Cardiac septum (tissue), 1 donor: ENCODE data around the gene ACTL6A. TPM values are rescaled to one million over a fixed set of nuclear protein-coding genes. Genes with fewer than 3 reads are reported as not detected.
A peak's percentile ranks its signal among the peaks of the same experiment; 100 is the strongest.
"Not testable (repeated sequence)": the region's sequence is repeated elsewhere in the genome, so short reads cannot be mapped to it uniquely, and the experiment has no call there.

Experiments
- DNase-seq: peaks from one replicate; pipeline ENCODE4 v3.0.0-alpha.2; 2020; ENCODE audit warnings: low spot score
- intact Hi-C: fragments of 100-400 bp; cut with DNase I; formaldehyde crosslinking; loops from one replicate; pipeline ENCODE4 v1.14.0; 2022
- long read RNA-seq: library from polyadenylated mRNA; unstranded; transcript quantifications from one replicate; pipeline ENCODE4 v2.0.0, GENCODE V29; 2021
- total RNA-seq: library from RNA; stranded (reverse); fragmentation: NEBNext Ultra II Directional; extraction: Animal tissue kit (Norgen Biotek cat#: 25700); gene quantifications from one replicate; pipeline ENCODE4 v1.2.1, GENCODE V29; 2021
- donor health status: DM: no; HTN: no; CAD: no.

The ACTL6A gene
- 14.4 TPM for total RNA-seq
- long read RNA-seq, transcript ACTL6A-202 (14 exons, 1,901 nt) = major isoform, 23 of 30 reads
- long read RNA-seq, partial matches to known transcripts = 1 of 30 reads
- long read RNA-seq, other reads (novel, unspliced or antisense) = 3 of 30 reads

DNA sequence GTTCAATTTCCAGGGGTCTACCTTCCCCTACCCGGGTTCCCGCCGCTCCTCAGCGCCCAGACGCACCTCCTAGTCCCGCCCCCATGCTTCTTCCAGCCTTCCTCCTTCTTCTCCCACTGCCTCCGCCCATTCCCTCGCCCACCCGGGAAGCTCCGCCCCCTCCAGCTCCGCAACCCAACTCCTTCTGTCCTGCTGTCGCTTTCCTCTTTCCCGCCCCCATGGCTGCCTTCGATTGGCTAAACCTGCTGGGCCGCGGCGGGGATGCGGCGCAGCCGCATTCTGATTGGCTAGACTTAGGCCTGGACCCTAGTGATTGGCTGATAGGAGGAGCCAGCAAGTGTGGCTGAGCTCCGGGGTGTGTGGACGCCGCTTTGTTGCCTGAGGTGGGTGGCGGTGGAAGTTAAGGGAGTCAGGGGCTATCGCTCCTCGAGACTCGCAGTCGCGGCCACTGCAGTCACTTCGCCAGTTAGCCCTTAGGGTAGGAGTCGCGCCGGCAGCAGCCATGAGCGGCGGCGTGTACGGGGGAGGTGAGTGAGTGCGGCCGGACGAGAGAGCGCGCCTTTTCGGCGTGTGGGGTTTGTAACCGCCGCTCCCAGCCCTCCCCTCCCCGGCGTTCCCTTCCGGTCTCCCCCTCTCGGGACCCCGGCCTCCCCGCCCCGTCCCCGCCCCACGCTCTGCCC, at the start of gene ACTL6A:
TSS of gene ACTL6A (plus strand) at position 336 of the 680 bp plus-strand sequence. CDS start at position 503, 167 bp downstream.
- intact Hi-C loops = loop anchor here (5.0 kb wide), 3 partner anchors 40 to 415 kb away; partner anchors contain the start of genes MFN1, MRPL47, NDUFB5 and PIK3CA
- peak; percentile 100 for DNase-seq

DNA sequence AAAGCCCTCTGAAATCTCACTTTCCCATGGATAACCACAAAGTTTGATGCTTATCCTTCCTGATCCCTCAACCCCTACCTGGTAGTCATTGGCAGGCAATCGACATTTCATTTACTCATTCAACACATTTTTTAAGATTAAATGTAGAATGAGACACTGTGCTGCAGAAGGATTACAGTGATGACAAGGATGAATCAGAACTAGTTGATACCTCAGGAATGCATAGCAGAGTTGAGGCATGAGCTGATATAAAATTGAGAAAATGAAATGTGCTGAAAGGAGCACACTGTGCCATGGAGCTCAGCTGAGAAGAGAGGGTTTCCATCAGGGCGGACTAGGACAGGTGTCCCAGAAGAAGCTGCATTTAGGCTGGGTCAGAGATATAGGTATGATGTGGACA, 48.9 kb upstream of the ACTL6A start:
- intact Hi-C loops = no loop called here
- no peak for DNase-seq

DNA sequence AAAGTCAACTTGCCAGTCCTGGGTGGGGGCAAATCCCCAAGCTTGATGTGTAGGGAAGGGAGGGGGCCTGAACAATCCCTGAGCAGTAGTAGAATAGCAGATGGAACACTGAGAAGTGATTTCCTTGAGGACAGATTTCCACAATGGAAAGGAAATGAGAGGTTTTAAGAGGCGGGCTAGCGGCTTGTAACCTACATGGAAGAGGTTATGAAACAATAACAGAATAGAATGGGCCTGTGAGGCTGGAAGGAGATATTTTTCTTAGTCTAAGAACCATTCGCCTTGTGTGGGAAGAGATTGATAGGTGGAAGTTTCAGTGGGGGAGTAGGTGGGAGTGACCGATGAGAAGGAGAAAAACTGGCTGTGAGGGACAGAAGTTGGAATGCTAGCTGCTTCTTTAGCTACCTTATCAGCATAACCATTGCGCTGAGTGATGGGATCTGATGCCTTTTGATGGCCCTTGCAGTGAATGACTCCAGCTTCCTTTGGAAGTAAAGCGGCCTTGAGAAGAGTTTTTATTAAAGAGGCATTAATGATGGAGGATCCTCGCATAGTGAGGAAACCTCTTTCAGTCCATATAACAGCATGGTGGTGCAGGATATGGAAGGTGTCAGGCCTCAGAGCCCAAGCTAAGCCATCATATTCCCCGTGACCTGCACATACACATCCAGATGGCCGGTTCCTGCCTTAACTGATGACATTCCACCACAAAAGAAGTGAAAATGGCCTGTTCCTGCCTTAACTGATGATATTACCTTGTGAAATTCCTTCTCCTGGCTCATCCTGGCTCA, 46.1 kb upstream of the ACTL6A start:
- DNase-seq, intact Hi-C loops: not testable (repeated sequence)

DNA sequence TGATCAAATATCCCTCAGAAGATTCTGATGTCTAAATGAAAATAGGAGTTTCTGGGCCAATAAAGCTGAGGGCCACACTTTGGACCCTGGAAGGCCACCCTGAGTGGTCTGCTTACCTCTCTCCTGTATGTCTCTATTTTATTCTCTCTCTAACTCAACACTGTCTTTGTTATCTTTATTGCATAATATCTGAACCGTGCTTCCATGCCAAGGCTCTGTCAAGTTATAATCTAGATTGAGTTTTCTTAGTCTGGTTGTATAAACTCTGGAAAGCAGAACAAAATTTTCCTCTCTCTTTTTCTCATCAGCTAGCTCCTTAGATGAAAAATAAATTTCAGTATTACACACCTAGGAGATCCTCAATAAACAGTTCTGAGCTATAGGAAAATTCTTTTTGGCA, 36.2 kb upstream of the ACTL6A start:
- DNase-seq = no peak
- intact Hi-C loops = loop anchor here (2.0 to 5.0 kb wide), 2 partner anchors 54 to 76 kb away; partner anchors contain the start of gene GNB4

DNA sequence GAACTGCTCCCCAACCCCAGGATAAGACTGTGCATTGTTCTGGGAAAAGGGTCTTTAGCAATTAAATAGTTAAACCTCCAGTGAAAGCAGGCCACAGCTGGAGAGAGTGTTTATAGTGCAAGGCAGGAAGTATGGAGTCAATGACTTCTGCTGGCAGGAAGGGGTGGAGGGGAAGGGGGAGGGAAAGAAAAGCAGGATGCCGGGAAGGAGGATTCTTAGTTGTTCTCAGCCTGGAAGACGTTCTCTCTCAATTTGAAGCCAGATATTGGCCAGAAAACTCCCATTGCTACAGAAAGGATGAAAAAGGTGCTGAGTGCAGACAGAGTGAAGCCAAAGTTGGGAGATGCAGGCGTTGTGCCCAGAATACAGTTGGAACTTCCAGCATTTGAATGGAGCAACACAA, 35.7 kb upstream of the ACTL6A start:
- intact Hi-C loops = loop anchor here (2.0 to 5.0 kb wide), 2 partner anchors 55 to 76 kb away; partner anchors contain the start of gene GNB4
- peak; percentile 77 for DNase-seq

DNA sequence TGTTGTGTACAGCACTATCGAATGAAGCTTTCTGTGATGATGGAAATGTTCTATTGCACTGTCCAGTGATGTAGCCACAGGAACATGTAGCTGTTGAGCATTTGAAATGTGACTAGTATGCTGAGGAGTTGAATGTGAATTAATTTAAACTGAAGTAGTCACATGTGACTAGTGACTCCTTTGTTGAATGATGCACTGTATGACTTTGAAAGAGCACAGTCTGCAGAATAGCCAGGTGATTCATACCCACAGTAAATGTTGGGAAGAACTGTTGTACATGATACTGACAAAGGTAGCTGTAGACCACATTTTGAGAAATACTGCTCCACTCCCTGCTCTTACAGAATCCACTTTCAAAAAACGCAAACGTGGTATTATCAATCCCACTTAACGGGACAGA, 34.0 kb upstream of the ACTL6A start:
- DNase-seq = no peak
- intact Hi-C loops = loop anchor here (5.0 kb wide), 1 partner anchor 56 kb away; no protein-coding TSS in a partner anchor

DNA sequence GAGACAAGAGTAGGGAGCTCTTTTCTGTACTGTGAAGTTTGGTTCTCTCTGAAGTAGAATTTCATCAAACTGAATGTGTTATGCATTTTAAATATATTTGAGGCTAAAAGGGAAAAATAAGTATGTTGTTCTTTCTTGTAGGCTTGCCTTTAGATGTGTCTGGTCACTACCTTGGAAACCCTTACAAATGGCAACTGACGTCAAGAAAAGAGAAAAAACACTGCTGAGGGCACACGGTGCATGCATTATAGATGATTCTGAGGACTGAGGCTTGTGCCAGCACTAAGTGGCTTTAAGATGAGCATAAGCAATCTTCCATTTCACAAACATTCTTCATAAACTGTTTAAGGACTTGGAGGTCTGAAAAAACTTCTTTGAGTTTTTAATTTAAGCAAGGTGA, 31.1 kb upstream of the ACTL6A start:
- intact Hi-C loops = no loop called here
- DNase-seq = no peak

DNA sequence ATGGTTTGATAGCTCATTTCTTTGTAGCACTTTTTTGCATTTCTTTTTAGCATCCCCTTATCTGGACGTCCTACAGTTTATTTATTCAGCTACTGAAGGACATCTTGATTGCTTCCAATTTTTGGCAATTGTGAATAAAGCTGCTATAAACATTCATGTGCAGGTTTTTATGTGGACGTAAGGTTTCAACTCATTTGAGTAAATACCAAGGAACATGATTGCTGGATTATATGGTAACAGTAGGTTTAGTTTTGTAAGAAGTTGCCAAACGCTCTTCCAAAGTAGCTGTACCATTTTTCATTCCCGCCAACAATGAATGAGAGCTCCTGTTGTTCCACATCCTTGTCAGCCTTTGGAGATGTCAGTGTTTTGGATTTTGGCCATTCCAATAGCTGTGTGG, 29.5 kb upstream of the ACTL6A start:
- no peak for DNase-seq
- intact Hi-C loops = no loop called here

DNA sequence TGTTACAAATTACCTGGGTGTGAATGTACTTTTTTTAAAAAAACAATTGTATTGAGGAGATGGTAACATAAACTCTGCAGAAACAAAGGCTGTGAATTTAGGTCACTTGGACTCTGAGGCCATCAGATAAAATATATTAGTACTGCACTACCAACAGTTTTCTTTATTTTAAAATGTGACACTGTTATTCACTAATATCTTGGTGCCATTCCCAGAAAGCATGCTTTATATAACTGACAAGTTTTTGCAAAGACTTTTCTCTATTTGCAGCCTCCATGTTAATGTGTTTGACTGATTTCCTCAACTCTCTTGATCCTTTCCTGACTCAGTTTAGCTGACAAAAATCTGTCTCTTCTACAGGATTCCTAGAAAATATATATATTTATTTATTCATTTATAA, 26.5 kb upstream of the ACTL6A start:
- DNase-seq = no peak
- intact Hi-C loops = no loop called here

DNA sequence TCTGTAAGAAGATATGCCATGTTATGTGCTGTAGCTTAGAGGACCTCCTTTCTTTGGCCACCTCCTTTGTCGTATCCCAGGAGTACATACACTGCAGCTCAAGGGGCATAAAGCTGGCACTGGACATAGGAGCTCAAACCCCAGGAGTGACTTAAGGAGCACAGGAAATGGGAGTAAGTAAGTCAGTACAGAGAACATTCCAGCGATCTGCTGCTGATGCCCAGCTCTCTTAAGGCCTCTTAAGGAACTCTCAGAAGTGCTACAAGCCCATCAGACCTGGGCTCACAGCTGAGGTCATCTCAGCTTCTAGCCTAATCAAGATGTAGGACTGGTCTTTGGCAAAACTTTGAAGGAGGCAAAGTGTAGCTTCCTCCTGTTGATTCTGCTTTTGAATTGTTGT, 21.6 kb upstream of the ACTL6A start:
- no peak for DNase-seq
- intact Hi-C loops = no loop called here

DNA sequence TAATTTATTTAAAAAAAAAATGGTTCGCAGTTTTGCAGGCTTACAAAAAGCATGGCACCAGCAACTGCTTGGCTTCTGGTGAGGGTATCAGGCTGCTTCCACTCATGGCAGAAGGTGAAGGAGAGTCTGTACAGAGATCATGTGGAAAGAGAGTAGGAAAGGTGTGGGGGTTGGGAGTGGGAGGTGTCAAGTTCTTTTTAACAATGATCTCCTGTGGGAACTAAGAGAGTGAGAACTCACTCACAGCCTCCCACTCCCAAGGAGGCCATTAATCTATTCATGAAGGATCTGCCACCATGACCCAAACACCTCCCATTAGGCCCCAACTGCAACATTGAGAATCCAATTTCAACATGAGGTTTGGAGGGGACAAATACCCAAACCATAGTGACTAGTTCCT, 21.1 kb upstream of the ACTL6A start:
- DNase-seq = no peak
- intact Hi-C loops = no loop called here

DNA sequence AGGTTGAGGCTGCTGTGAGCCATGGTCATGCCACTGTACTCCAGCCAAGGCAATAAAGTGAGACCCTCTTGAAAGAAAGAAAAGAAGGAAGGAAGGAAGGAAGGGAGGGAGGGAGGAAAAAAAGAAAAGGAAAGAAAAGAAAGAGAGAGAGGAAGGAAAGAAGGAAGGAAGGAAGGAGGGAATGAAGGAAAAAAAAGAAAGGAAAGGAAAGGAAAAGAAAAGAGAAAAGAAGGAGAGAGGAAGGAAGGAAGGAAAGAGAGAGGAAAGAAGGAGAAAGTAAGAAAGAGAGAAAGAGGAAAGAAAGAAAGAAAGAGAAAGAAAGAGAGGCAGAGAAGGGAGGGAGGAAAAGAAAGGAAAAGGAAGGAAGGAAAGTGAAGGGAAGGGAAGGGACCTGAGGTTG, 20.4 kb upstream of the ACTL6A start:
- intact Hi-C loops = no loop called here

DNA sequence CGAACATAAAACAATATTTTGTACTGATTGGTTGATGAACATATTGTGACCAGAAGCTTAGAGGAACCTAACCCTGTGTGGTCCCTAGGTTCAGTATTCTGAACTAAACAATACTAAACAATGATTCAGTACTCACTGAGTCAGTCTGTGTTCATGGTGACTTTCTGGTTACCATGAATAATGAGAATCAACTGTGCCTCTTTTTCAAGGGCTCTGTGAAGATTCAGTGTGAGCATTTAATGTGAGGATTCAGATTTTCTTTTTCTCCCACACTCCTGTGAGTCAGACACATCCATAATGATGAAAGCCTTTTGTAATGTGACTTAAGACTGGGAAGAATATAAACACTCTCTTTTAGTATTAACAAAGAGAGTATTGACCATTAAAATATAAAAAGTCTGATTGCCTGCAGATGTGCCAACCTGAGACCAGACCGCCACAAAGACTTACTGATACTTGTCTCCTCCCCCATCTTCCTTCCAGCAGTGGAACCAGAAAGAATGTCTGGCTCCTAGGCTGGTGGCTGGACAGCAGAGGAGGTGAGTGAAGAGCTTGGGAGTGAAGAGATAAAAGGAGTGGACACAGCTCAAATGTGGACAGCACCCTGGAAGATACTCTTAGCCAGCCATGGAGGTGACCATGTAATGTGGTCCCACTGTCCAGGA, 17.6 kb upstream of the ACTL6A start:
- intact Hi-C loops = no loop called here

More for the DNA sequence above, 20.4 kb upstream of the ACTL6A start:
- DNase-seq = no peak

DNA sequence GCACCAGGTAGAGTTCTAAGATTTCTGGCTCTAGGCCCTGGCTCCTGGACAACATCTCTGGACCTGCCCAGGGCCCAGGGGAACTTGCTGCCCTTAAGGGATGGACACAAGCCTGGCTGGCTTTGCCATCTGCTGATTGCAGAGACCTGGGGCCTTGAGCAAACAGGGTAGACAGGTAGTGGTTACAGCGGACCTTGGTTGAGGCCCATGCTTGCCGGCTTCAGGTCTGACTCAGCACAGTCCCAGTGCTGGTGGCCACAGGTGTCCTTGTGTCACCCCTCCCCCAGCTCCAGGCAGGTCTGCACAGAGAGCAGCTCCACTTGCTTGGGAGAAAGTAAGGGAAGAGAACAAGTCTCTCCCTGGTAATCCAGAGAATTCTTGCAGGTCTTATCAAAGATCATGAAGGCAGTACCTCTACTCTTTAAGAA, 15.9 kb upstream of the ACTL6A start:
- no peak for DNase-seq
- intact Hi-C loops = no loop called here

More for the DNA sequence above, 17.6 kb upstream of the ACTL6A start:
- DNase-seq = no peak

DNA sequence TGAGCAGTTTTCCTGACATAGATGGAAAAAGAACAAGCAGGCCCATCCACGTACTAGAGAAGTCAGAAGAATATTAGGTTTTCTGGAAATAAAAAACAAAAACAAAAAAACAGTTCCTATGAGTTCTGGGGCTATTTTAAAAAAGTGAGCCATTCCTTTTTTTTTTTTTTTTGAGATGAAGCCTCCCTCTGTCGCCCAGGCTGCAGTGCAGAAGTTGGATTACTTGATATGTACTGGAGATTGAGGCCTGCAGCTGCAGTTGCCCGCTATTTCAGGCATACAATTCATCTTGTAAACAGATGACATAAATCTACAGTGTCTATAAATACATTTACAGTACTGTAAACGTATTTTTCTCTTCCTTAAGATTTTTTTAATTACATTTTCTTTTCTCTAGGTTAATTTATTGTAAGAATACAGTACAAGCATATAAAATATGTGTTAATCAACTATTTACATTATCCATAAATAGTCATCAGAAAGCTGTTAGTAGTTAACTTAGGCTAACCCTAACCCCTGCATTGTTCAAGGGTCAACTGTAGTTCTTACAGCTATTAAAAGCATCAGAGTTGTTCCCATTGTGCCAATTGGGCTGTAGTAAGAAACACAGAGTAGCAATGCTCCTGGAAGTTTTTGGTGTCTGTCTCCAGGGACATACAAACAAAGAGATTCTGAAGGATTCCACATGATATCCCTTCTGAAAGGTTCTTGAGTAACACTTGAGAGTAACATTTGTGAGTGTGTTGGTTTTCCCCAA, 11.2 kb upstream of the ACTL6A start:
- intact Hi-C loops = loop anchor here (10.0 kb wide), 1 partner anchor 97 kb away; the partner anchor contains the start of gene GNB4
- no peak for DNase-seq

DNA sequence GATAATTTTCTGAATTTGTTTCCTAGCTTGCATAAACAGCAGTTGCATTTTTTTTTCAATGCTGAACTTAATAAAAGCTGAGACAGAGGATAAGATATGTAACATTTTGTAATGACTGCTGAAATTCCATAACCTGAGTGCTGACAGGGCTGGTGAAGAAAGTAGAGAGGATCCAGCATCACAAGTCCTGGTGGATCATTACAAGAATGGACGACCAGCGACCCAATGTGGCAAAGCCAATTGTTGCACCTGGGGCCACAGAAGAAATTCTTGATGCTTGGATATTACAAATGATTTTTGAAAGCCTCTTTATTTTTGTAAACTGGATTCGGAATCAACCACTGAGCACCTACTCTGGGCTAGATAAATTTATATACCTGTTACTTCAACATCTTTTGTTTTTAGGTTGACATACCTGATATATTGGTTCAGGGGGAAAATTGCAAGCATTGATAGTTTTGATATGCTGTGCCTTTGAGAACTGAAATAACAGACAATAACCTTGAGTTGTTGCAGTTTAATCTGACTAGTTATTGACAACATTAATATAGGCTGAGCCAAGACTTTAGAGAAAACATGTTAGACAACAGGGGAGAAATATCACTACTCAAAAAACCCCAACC, 3.9 kb upstream of the ACTL6A start:
- intact Hi-C loops = loop anchor here (2.0 to 10.0 kb wide), 2 partner anchors 104 to 138 kb away; partner anchors contain the start of gene GNB4
- peak; percentile 80 for DNase-seq

DNA sequence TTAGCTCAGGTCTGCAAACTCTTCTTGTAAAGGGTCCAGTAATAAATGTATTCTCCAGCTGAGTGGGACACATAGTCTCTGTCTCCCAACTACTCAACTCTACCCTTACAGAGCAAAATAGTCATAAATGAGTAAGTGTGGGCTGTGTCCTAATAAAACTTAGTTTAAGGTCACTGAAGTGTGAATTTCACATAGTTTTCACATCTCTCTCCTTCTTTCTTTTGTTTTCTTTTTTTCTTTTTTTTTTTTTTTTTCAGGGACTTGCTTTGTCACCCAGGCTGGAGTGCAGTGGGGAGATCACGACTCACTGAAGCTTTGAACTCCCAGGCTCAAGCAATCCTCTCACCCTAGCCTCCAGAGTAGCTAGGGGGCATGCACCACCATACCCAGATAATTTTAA, 1.9 kb upstream of the ACTL6A start:
- intact Hi-C loops = loop anchor here (5.0 kb wide), 3 partner anchors 42 to 413 kb away; partner anchors contain the start of genes MFN1, MRPL47, NDUFB5 and PIK3CA

DNA sequence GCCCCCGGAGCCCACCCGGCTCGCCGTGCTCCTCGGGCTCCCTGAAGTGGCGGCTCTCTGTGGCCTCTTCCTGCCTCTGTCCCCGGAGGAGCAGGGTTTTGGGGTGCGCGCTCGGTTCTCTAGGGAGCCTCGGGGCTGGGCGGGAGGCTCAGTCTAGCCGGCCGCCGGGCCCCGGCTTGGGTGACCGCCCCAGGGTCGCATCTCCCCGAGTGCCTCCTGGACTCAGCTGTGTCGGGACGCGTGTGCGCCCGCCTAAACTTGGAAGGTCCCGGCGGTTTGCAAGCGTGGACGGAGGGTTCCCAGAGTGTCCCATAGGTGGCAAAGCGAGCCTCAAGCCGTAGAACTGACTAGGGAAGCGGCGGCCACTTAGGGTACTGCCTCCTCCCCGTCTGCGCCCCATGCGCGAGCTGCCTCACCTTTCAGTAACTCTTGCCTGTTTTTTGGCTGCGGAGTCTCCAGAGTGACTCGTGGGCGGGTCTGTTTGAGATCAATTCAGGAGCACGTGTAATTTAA, 601 bp downstream of the ACTL6A start:
- intact Hi-C loops = loop anchor here (5.0 kb wide), 3 partner anchors 39 to 416 kb away; partner anchors contain the start of genes MFN1, MRPL47, NDUFB5 and PIK3CA
- DNase-seq = peak; percentile 77

More for the DNA sequence above, 1.9 kb upstream of the ACTL6A start:
- no peak for DNase-seq
